NCI-H748 treated with DMSO at 0.1 percent for 48 hours (cell line): ENCODE data around the gene LRCH1.

Experiments
- DNase-seq: peaks from one replicate; lab custom pipeline; 2025; lab: John Stamatoyannopoulos, UW

Gene LRCH1

DNA sequence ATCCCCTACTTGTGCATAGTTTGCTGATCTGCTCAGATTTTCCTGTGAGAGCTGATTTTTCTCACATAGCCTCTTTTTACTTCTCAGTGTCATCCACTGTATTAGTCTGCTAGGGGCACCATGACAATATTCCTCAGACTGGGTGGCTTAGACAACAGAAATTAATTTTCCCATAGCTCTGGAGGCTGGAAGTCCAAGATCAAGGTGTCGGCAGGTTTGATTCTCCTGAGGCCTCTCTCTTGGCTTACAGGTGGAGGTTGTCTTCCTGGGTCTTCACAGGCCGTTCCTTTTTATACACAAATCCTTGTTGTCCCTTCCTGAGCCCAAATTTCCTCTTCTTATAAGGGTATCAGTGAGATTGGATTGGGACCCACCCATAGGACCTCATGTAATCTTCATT lies 9.2 kb downstream of the LRCH1 start:
- DNase-seq, result no peak

DNA sequence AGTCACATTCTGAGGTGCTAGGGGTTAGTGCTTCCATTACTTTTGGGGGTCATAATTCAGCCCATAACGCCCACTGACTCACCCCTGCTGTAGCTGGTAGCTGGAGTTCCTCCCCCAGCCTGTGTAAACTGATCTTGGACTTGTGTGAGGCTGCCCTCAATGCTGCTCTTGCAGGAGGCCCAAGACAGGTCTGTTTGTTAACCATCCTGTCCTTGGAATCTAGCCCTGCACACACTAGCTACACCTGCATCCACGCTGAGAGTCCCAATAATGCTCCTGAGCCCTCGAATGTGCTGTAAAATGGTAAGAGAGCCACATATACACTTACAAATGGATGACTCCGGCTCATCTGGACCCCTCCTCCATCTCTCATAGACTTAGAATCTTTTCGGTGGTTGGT lies 9.6 kb downstream of the LRCH1 start:
- no peak for DNase-seq

DNA sequence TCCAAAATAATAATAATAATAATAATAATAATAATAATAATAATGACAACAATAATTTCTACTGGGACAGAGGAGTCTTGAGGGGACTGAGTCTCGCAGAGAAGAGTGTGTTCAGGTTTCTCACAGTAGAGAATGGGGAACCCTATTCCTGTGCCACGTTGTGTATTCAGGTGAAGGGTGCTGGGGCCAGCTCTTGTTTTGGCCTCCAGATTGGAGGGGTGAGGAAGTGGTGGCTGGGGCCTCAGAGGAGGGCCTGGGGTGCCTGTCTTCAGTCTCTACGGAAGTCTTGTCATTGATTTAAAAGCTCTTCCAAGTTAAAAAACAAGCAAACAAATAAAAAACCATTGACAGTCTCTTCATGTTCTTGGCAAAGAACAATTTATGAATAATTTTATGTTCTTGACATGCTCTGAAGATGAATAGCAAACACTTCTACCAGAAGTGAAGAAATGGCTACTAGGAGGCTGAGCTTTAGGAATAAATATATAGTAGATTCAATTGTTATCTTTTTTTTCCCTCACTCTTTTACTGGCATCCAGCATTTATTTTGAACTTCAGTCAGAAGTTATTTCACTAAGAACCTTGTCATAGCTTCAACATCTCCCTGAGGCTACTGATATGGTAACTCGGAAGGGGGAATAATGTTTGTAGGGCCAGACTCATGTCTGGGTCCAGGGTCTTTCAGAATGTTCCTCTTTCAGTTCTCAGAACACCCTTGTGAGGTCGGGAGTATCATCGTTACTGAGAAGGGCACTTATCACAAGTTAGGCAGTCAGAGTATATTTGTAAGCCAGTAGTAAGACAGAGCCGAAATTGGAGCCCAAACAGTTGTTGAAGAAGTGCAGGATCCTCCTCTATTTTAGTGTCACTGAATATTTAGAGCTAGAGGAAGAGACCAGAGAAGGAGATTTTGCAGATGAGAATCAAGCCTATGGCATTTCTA lies 13.1 kb downstream of the LRCH1 start:
- no peak for DNase-seq

DNA sequence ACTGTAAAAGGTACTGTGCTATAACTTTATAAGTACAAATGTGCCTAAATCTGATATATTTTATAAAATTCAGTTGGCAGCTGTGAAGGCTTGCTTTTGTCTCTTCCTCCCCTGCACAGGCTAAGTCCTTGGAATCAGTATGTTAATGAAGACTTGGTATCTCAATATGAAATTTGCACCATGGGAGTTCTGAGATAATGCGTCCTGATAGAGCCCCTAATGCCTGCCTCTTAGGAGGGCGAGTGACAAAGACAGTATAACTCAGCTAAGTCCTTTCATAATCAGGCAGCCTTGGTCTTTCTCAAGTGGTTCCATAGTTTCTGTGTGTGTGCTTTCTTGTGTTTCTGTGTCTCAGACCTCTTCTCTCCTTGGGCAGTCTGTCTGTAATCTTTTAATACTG lies 14.7 kb downstream of the LRCH1 start:
- no peak for DNase-seq

DNA sequence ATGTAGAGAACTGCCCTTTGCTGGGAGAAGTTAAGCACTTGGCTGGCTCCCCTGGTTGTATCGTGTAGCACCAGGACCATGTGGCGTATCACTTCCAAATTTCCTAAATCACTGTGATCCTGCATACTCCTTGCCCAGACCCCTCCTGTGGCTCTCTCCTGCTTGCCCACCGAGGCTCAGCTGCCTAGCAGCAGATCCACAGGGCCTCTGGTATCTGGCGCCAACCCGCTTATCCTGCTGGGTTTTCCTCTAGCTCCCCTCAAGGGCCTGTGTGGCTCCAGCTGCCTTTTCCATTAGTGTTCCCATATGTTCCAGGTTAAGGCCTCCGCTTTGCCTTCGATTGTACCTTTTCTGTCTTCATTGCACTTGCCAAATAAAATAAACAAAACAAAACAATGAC lies 16.5 kb downstream of the LRCH1 start:
- no peak for DNase-seq

DNA sequence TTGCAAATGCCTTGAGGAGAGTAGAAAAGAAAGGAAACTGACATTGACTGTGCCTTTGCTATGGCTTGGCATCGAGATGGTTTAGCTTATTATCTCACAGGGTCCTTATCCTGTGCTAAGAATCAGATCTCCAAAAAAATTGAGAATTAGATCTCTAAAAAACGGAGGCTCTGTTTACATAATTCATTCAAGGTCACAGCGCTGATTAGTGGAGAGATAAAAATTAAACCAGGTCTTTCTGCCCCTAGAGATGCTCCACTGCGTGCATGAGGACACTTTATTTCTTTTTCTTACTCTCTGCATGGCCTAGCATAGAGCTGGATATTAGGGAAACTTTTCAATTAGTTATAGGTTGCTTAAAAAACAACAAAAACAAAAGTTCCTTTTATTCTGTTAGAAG lies 17.3 kb downstream of the LRCH1 start:
- DNase-seq, result no peak

DNA sequence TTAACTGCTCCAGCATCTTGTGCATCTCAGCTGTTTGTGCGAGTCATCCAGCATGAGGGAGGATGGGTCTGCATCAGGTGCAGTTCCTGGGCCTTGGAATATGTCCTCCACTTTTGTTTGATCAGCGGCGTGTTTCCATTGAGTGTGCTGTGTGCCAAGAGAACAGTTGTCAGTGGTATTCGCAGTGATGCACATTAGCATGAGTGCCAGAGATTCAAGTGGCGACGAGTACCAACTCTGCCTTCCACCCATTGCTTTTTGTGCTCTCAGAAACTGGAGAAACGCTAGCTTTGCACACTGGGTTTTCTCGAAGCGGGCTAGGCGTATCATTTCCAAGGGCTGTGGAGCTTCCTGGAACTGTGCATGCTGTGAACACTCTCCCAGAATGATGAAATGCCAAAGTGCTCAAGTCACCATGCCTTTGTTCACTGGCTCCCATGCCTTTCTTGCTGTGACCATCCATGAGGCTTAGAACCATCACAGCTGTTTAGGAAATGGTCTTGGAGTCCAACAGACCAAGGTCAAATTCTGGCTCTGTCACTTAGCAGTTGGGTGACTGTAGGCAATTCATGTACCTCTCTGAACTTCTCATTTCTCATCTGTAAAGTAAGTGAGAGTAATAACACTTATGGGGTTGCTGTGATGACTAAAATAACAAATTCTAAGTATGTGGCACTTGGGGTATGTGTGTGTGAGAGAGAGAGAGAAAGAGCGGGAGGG lies 18.4 kb downstream of the LRCH1 start:
- no peak for DNase-seq

DNA sequence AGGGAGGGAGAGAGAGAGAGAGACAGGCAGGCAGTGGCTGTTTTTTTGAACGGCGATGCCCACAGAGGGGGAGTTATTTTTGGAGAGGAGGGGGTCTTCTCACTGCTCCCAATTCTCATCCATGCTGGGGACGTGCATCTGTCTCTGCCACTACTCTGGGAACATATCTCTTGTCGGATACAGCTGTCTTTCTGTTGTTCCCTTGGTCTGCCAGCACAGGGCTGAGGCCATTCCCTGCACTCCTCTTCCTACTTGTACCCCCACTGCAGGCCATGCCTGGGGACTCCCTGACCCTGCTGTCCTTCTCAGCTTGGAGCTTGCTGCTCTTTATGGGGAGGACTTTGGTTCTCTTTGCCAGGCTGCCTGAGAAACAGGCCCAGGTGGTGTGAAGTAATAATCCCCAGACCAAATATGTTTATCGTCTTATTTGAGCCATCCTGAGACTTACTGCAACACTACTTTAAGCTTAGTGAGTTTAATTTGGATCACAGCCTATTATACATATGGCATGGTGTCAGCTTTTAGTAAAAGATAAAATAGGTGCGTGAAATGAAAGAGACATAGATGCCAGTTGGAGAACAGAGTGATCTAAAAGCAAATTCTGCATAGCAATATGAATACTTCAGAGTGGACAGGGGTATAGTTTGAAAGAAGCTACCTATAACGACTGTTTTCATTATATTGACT lies 19.1 kb downstream of the LRCH1 start:
- no peak for DNase-seq

DNA sequence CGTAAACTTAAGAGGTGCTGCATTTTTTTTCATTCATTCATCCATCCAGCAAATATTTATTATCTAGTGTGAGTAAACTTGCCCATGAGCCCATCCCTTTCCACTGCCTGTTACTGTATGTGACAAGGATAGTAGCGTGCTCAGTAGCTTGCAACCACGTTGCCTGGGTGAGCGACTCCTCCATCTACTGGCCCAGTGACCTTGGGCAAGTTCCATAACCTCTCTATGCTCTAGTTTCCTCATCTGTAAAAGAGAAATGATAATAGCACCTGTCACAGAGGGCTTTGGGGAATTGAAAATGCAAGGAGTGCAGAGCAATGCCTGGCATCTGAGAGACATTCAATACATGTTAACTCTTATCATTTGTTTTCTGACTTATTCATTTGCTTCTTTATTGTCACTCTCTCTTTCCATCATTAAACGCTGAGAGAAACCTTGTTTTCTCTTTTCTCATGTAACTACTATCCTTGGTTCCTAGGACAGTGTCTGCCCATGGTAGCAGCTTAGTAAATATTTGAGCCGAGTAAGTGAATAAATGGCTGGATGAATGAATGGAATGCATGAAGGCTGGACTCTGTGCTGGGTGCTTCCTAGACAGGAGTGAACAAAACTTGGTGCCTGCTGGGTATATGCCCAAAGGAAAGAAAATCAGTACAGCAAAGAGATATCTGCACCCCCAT lies 19.9 kb downstream of the LRCH1 start:
- DNase-seq, result no peak

DNA sequence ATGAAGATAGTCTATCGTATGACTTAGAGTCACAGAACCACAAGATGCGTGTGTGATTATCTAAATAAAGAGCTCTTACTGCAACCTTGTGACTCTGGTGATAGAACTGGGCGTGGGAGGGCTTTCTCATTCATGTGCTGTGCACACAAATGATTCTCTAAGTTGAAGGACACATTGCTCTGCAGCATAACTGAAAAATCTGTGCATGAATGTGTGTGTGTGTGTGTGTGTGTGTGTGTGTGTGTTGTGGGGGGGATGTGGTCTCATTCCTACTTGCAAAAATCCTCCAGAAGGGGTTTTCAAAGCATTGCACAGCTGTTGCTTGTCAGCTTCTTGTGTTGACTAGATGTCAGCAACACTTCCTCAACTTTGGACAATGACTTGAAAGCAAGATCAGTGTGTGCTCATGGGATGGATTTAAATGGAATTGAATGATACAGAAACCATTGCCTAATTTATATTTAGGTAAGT lies 22.4 kb downstream of the LRCH1 start:
- DNase-seq, result no peak

DNA sequence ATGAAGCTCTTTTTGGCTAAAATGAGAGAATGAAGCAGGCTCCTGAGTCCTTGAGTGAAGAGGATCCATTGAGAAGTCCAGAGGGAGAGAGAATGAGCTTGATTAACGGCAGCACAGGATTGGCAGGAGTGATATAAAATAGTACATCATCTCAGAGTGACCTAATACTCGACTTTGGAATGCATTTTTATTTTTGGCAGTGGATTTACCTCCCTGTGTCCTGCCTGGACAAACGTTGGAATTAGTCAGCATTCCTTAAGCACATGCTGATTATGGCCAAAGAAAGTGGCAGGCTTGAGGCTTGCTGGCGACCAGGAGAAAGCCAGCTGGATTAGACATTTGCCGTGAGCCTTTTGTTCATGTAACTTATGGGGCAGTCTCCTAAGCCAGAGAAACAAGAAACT lies 22.9 kb downstream of the LRCH1 start:
- DNase-seq, result no peak

DNA sequence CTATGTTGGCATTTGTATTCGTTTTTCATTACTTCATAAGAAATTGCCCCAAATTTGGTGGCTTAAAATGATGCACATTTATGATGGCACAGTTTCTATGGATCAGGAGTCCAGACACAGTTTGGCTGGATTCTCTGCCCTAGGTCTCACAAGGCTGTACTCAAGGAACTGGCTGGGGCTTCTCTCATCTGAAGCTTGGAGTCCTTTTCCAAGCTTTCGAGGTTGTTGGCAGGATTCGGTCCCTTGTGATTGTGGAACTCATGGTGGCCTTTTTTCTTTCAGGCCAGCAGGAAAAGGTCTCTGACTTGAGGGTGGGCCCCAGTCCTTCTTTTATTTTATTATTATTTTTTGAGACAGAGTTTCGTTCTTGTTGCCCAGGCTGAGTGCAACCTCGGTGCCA lies 23.8 kb downstream of the LRCH1 start:
- DNase-seq, result no peak

DNA sequence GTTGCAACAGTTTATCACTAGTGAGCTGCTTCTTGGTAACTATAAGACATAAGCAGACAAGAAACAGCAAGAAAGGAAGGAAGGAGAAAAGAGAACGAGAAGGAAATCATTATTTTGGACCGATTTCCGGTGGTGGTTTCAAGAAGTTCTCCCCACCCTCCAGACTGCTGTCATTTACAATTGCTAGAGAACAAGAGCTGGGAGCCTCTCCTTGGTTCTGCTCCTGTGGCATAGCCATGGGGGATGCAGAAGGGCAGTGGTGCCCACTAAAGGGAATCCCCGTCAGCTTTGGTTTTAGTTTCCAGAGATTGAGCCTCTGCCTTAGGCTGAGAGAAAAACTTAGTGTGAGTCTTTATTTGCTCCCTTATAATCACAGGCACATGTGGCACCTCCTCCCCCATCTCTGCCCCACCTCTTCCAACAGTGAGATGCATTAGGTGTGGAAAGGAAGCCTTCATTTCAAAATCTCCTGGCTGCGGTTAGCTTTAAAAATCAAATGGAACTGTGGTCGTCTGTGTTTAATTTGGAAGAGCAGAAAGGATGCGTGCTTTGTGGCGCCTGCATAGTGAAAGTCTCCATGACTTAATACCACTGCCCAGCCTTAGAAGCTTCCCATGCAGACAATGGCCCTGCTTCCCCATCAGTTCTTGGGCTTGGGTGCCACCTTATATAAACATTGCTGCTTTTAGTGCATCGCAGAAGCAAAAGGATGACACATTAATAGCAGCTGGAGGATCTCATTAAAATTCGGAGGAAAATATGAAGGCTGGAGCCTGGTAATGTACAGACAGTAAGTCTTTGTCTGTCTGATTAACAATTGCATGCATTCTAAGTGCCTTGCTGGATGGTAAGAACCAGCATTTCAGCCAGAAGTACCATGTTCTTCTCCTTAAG lies 25.0 kb downstream of the LRCH1 start:
- no peak for DNase-seq

DNA sequence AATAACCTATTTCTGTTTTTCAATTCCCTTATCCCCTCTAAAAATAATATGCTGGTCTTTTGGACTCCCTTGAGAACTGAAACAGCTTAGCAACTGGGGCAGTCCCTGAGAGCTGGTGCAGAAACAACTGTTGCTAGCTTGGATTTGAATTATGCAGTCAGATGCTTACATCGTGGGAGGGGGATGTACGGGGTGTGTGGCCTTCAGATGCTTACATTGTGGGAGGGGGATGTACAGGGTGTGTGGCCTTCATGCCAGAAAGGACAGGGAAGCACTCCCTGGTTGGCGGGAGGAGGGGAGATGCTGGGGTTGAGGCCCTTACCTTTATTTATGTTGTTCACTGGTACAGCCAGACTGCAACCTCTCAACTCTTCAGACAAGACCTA lies 25.6 kb downstream of the LRCH1 start:
- DNase-seq, result no peak

DNA sequence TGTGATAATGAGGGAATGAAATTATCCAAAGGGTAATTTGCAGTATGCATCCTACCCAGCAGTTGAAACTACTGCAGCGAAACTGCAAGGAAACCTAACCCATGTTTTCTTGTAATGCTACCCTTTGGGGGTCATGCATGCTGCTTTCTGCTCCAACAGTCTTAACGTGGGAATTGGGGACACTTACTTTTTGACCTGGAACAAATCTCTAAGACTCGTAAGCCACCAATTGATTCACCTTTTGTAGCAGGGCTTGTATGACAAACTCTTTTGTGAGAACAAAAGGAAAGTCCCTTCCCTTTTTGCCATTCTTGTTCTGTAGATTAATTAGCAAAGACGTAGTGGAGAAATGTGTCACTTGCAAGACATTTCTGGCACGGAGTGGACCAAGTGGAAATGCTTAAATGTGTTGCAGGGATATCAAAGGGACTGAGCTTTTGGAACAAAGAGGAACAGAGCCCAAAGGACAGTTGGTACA lies 27.4 kb downstream of the LRCH1 start:
- DNase-seq, result no peak

DNA sequence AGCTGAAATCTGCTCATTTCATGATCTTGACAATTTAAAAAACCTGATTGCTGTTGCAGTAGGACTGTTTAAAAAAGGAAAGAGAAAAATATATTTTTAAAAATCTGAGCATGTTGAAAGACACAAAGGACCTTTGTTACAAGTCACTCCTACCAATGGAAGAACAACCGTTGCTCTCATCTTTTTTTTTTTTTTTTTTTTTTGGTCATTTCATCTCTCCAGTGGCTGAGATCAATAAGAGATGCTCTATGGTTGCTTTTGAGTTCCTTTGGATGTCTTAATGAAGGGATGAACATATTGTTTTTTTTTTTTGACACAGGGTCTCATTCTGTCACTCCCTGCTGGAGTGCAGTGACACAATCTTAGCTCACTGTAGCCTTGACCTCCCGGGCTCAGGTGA lies 29.2 kb downstream of the LRCH1 start:
- no peak for DNase-seq

DNA sequence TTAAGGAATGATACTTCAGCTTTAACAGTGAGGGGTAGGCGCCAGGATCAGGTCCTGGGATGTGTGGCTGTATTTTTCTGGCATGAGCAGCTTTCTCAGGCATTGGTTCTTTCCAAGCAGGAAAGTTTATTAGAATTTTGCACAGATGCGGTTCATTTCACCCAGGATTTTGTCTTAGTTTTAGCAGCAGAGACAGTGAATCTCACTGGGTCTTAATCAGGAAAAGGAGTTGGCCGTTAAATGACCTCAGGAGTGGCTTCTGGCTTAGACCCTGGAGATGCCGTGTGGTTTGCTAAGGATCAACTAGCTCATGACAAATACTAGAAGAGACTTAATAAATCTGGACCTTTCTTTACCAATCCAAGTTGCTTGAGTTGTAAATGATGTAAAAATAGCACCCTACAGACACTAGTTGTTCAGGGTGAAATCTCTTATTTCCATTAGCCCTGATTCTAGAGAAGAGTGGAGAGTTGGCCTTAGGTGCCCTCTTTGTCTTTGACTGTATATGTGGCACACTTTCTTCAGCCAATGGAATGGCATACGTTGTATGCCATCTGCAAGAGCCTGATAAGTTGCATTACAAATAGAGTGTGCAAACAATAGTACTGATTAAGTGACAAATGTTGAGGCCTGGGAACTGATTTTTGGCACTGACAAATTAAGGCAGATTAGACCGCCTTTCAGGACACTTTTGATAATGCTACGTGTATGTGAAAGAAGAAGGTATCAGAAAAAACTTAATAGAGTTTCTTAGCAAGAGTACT lies 34.0 kb downstream of the LRCH1 start:
- DNase-seq, result no peak

DNA sequence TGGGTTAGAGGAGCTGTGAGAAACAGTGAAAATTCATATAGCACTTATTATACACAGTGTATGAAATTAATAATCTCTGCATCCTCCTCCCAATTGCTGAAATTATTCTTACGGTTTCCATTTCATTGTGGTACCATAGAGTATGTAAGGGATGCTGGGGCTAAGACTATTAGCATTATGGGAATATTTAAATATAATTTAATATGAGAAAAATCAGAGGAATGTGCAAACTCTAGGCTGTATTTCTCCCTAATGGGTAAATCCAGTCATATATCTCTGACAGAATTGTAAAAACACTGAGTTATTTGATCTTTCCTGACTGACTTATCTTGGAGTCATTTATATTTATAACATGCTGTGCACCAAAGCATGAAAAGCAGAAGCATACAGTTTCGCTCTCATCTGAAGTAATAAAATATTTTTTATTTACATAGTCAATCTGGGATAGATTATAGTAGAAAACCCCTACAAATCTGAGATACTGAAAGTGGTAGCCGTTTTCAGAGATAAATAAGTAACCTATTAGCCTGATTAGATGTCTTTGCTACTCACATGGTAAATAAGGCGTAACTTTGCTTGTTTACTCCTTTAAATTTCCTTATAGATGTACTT lies 34.9 kb downstream of the LRCH1 start:
- DNase-seq, result no peak

DNA sequence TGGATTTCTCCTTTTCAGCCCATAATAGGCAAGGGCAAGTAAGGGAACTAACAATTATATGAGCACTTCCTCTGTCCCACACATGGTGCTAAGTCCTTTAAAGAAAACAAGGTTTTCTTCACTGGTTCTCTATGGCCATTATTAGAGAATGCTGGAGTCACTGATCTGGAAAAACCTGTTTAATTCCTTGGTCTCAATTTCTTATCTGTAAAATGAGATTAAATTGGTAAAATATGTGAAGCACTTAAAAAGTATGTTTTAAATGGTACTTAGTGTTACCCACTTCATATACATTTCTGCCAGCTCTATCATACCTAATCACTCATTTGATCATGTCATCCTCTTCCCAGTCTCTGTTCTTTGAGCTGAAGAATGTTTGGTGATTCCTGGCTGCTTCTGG lies 39.4 kb downstream of the LRCH1 start:
- no peak for DNase-seq

DNA sequence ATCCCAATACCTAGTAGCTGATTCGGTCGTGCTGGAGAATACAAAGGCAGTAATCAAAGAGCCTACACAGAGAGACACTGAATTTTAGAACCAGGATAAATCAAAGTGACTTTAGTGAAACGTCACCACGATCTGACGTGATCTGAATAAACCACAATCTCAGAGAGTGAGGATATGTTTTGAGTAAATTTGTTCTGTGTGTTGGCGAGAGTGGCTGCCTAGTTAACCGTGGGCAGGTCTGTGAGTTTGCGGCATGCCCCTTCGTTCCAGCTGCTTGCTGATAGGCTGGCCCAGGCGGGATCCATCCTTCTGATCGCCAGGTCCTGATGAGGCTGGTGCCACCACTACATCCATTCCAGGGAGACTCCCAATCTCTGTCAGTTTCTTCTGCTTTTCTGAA lies 40.4 kb downstream of the LRCH1 start:
- DNase-seq, result no peak
